ENCODE results near the gene TRIM71. TPM values are rescaled to one million over a fixed set of nuclear protein-coding genes. Genes with fewer than 3 reads are reported as not detected.

Gene TRIM71
- total RNA-seq, 1 experiment from 2014 or later, result 376 TPM

DNA sequence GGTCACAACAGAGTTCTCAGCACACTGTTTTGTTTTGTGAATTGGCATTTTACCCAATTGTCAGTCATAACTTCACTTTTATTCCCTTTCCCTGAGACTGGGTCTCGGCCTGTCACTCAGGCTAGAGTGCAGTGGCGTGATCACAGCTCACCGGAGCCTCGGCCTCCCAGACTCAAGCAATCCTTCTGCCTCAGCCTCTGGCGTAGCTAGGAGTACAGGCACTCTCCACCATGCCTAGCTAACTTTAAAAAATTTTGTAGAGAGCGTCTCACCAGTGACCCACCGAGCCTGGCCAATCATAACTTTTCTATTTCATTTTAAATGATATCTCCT is 26.5 kb downstream of the TRIM71 start:
- H3K9ac ChIP-seq (ENCODE audit: extremely low read depth, insufficient read length, low read length), result no peak overlapping the region
- no peak overlapping the region for H3K23ac ChIP-seq (ENCODE audit: insufficient read length, low read depth, low read length)

More for the DNA sequence above, 26.5 kb downstream of the TRIM71 start:
- TF ChIP-seq, protein P1, sequence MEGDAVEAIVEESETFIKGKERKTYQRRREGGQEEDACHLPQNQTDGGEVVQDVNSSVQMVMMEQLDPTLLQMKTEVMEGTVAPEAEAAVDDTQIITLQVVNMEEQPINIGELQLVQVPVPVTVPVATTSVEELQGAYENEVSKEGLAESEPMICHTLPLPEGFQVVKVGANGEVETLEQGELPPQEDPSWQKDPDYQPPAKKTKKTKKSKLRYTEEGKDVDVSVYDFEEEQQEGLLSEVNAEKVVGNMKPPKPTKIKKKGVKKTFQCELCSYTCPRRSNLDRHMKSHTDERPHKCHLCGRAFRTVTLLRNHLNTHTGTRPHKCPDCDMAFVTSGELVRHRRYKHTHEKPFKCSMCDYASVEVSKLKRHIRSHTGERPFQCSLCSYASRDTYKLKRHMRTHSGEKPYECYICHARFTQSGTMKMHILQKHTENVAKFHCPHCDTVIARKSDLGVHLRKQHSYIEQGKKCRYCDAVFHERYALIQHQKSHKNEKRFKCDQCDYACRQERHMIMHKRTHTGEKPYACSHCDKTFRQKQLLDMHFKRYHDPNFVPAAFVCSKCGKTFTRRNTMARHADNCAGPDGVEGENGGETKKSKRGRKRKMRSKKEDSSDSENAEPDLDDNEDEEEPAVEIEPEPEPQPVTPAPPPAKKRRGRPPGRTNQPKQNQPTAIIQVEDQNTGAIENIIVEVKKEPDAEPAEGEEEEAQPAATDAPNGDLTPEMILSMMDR (conservative IDR thresholded peaks at IDR 0.05), result no peak
- Mint-ChIP-seq H3K36me3 (ENCODE audit: insufficient read depth in 1 of 3, low read depth in 3 of 3) (peaks cover 3 to 23% (median 22%) of the 10 kb centered on the region in 3 experiments; a peak in 6 of 7 replicates), H3K4me3 (peak overlapping the region; percentile 61 to 80), H3K27ac (peak overlapping the region; percentile 89 to 99 (median 99)), H3K9me3 (no peaks in the 10 kb centered on the region), H3K4me1 (peaks cover 91 to 94% of the 10 kb centered on the region in 2 experiments), H3K27me3 (ENCODE audit: low read depth) (no peaks in the 10 kb centered on the region; the same call in 1 of the 2 replicates)
- no peak overlapping the region for H2BK20ac ChIP-seq (ENCODE audit: low read depth, low read length, poor library complexity, severe bottlenecking)
- no peak overlapping the region for H2BK15ac ChIP-seq (ENCODE audit: low read depth, low read length)
- no peak overlapping the region for H3K56ac ChIP-seq (ENCODE audit: insufficient read length, low read depth, low read length)
- no peak overlapping the region for H3T11ph ChIP-seq (ENCODE audit: low read length)
- H2BK5ac ChIP-seq (ENCODE audit: insufficient read length, low read length), result no peak overlapping the region
- no peak overlapping the region for H3K4ac ChIP-seq (ENCODE audit: low read depth, low read length)
- H3K9me3 ChIP-seq (ENCODE audit: control insufficient read depth, low read depth, low read length), result no peaks in the 10 kb centered on the region
- H4K8ac ChIP-seq (replicated peaks; ENCODE audit: insufficient read length, low read depth, low read length), result no peak overlapping the region
- H3K4me1 ChIP-seq (ENCODE audit: insufficient read depth, low read length), result peaks cover 51% of the 10 kb centered on the region
- H3K27ac ChIP-seq (ENCODE audit: insufficient read length, low read depth, low read length), result peak overlapping the region; percentile 78
- H2AFZ ChIP-seq (ENCODE audit: low read length), result no peak overlapping the region
- peak overlapping the region; percentile 74 for H3K4me2 ChIP-seq (ENCODE audit: insufficient read depth, insufficient read length, low read length)
- H3K23me2 ChIP-seq (ENCODE audit: insufficient read length, low read depth, low read length, poor library complexity, severe bottlenecking), result peaks cover 7% of the 10 kb centered on the region
- H3K79me1 ChIP-seq (ENCODE audit: insufficient read depth, low read depth, low read length, poor library complexity, severe bottlenecking), result peaks cover 5% of the 10 kb centered on the region
- no peak overlapping the region for H2BK120ac ChIP-seq (ENCODE audit: low read depth, low read length, poor library complexity, severe bottlenecking)
- H4K5ac ChIP-seq (ENCODE audit: insufficient read length, low read depth, low read length), result no peak overlapping the region
- no peak overlapping the region for H3K18ac ChIP-seq (ENCODE audit: insufficient read length, low read depth, low read length)
- H3K79me2 ChIP-seq (ENCODE audit: insufficient read depth, low read length), result peaks cover 83% of the 10 kb centered on the region
- no peak overlapping the region for H2AK5ac ChIP-seq (ENCODE audit: insufficient read length, low read length)
- H4K20me1 ChIP-seq (ENCODE audit: control insufficient read depth, insufficient read depth, insufficient read length), result no peaks in the 10 kb centered on the region
- no peak overlapping the region for H2BK12ac ChIP-seq (ENCODE audit: insufficient read length, low read depth, low read length)
- WGBS (ENCODE audit: extremely low coverage, insufficient read length, low lambda C conversion rate), result no CpG with 5 or more reads among the region's 7 CpGs
- no peaks in the 10 kb centered on the region for H3K27me3 ChIP-seq (ENCODE audit: insufficient read depth, low read length)
- peak; percentile 65 for DNase-seq
- no peak overlapping the region for H4K91ac ChIP-seq (ENCODE audit: insufficient read length, low read depth, low read length)
- no peak overlapping the region for H3K14ac ChIP-seq (ENCODE audit: insufficient read depth, low read length)
